Body of pancreas (tissue), 4 donors: Measurements from ENCODE around the gene BORCS6.
A peak's percentile ranks its signal among the peaks of the same experiment; 100 is the strongest.

Experiments
- POLR2A ChIP-seq, 3 donors: fragments of 450-650 bp; IDR thresholded peaks; one replicate each; pipeline ENCODE4 v1.6.1; 2016; ENCODE audit warnings: antibody characterized with exemption in 3 of 3, mild to moderate bottlenecking in 2 of 3
- TF ChIP-seq, protein P1 (sequence below), 7 experiments: fragments of 450-650 bp in 4 of 7; fragments of 200-600 bp in 3 of 7; sonication (generic) in 3 of 7; IDR thresholded peaks; one replicate each; pipeline ENCODE4 v1.5.1; 2016 to 2019; ENCODE audit warnings: antibody characterized with exemption in 7 of 7

DNA sequence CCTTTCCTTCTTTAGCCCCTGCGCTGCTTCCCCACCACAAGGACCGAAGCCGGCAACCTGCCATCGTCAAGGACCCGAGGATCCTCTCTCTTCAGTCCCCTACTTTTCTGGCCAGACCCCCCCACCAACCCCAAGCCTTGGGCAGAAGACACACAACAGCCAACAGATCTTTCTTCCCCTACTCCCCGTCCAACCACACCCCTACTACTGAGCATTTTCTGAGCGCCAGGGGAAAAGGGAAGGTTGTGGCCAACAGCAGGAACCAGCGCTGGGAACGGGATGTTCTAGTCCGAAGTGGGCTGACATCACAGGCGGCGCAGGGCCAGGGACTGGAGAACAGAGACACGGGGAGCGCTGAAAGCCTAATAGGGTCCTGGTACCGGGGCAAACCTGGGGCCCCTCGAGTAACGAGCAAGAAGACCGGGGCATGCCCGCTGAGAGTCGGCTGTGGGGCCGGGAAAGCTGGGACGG is 38.3 kb downstream of the BORCS6 start:
- TF ChIP-seq, protein P1, sequence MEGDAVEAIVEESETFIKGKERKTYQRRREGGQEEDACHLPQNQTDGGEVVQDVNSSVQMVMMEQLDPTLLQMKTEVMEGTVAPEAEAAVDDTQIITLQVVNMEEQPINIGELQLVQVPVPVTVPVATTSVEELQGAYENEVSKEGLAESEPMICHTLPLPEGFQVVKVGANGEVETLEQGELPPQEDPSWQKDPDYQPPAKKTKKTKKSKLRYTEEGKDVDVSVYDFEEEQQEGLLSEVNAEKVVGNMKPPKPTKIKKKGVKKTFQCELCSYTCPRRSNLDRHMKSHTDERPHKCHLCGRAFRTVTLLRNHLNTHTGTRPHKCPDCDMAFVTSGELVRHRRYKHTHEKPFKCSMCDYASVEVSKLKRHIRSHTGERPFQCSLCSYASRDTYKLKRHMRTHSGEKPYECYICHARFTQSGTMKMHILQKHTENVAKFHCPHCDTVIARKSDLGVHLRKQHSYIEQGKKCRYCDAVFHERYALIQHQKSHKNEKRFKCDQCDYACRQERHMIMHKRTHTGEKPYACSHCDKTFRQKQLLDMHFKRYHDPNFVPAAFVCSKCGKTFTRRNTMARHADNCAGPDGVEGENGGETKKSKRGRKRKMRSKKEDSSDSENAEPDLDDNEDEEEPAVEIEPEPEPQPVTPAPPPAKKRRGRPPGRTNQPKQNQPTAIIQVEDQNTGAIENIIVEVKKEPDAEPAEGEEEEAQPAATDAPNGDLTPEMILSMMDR (IDR thresholded peaks at IDR 0.05) = no peak
- peak in 1 of 3 donors; percentile 60 for TF ChIP-seq POLR2A (IDR thresholded peaks at IDR 0.05)
